Osteoblast (primary cell): ENCODE measurements around the gene TCF12. TPM values are rescaled to one million over a fixed set of nuclear protein-coding genes. Genes with fewer than 3 reads are reported as not detected.

Source experiments
- DNase-seq: peaks from one replicate; pipeline ENCODE4 v3.0.0; 2011; ENCODE audit warnings: low spot score, mixed read lengths; ENCODE audit not compliant: insufficient read length; ENCODE audit errors: missing footprints
- H2AFZ ChIP-seq: 2 replicates; pipeline ENCODE4 v1.6.0; 2011; ENCODE audit warnings: mild to moderate bottlenecking, low read length
- H3K27ac ChIP-seq: 2 replicates; pipeline ENCODE4 v1.5.1; 2011; ENCODE audit warnings: mild to moderate bottlenecking, low read depth, low read length, moderate library complexity
- H3K27me3 ChIP-seq: 2 replicates; pipeline ENCODE4 v1.6.0; 2012; ENCODE audit warnings: mild to moderate bottlenecking, control low read depth, inconsistent platforms, low read length, moderate library complexity; ENCODE audit not compliant: insufficient read depth
- H3K36me3 ChIP-seq: 2 replicates; pipeline ENCODE4 v1.5.1; 2011; ENCODE audit warnings: mild to moderate bottlenecking, low read length, control low read depth, moderate library complexity; ENCODE audit not compliant: insufficient read depth
- H3K4me1 ChIP-seq: 2 replicates; pipeline ENCODE4 v1.5.1; 2011; ENCODE audit warnings: mild to moderate bottlenecking, low read length, control low read depth, moderate library complexity; ENCODE audit not compliant: insufficient read depth
- H3K4me2 ChIP-seq: 2 replicates; pipeline ENCODE4 v1.6.0; 2011; ENCODE audit warnings: mild to moderate bottlenecking, low read length; ENCODE audit not compliant: insufficient read depth
- H3K4me3 ChIP-seq: fragments of 200-600 bp; sonication (generic); 3 replicates; pipeline ENCODE4 v1.5.1; 2012; ENCODE audit warnings: mild to moderate bottlenecking, low read length, inconsistent platforms; ENCODE audit not compliant: insufficient read depth
- H3K79me2 ChIP-seq: 2 replicates; pipeline ENCODE4 v1.6.0; 2012; ENCODE audit warnings: mild to moderate bottlenecking, low read length, control low read depth, inconsistent platforms; ENCODE audit not compliant: insufficient read depth
- H3K9me3 ChIP-seq: 2 replicates; pipeline ENCODE4 v1.5.1; 2011; ENCODE audit warnings: low read depth, low read length, control low read depth
- H4K20me1 ChIP-seq: 2 replicates; pipeline ENCODE4 v1.6.0; 2012; ENCODE audit warnings: mild to moderate bottlenecking, low read length, control low read depth; ENCODE audit not compliant: insufficient read depth
- total RNA-seq: library from RNA; depleted of rRNA; stranded (reverse); fragments of >200 nt; gene quantifications from 2 replicates; pipeline ENCODE4 v1.2.3, GENCODE V29; 2012
- TF ChIP-seq, protein P1 (sequence below): IDR thresholded peaks from 2 replicates; pipeline ENCODE4 v1.5.1; 2011; ENCODE audit warnings: mild to moderate bottlenecking, low read depth, low read length, moderate library complexity; ENCODE audit errors: extremely low read depth

Gene TCF12
- total RNA-seq, 1 donor: 86.5 TPM

DNA sequence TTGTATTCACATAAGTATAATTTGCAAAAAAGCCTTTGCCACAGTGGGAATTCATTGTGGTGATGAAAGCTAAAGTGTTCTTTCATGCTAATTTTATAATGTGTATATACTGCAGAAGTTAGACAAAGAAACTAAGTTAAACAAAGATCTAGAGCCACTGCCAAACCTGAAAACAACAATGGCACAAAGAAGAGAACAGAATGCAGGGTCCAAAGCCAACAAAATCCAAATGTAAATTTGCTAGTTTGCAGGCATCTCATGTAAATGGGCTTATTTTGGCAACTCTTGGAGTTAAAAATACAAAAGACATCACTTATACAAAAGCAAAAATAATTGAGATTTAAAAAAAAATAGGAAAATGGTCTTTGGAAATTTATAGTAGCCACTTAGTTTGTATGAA is 123.0 kb downstream of the TCF12 start:
- Histone ChIP-seq H3K36me3 (no peaks in the 10 kb centered on the region), H3K27ac (no peak overlapping the region), H3K4me2 (no peak overlapping the region), H3K27me3 (no peaks in the 10 kb centered on the region), H2AFZ (no peak overlapping the region), H3K4me1 (no peaks in the 10 kb centered on the region), H3K4me3 (no peak overlapping the region), H3K9me3 (no peaks in the 10 kb centered on the region), H3K79me2 (peaks cover 93% of the 10 kb centered on the region), H4K20me1 (peaks cover 9% of the 10 kb centered on the region)
- no peak for DNase-seq
- TF ChIP-seq, protein P1, sequence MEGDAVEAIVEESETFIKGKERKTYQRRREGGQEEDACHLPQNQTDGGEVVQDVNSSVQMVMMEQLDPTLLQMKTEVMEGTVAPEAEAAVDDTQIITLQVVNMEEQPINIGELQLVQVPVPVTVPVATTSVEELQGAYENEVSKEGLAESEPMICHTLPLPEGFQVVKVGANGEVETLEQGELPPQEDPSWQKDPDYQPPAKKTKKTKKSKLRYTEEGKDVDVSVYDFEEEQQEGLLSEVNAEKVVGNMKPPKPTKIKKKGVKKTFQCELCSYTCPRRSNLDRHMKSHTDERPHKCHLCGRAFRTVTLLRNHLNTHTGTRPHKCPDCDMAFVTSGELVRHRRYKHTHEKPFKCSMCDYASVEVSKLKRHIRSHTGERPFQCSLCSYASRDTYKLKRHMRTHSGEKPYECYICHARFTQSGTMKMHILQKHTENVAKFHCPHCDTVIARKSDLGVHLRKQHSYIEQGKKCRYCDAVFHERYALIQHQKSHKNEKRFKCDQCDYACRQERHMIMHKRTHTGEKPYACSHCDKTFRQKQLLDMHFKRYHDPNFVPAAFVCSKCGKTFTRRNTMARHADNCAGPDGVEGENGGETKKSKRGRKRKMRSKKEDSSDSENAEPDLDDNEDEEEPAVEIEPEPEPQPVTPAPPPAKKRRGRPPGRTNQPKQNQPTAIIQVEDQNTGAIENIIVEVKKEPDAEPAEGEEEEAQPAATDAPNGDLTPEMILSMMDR: no peak

- H3K79me2 ChIP-seq: peaks cover 86% of the 10 kb centered on the region
These were observed 125.7 kb downstream of the TCF12 start for GRCh38 chr15:57044072-57044702.

GRCh38 chr15:57044970-57045369 is 126.5 kb downstream of the TCF12 start:
- peaks cover 12% of the 10 kb centered on the region for H4K20me1 ChIP-seq
- TF ChIP-seq, protein P1: no peak
- DNase-seq: no peak

More at GRCh38 chr15:57044072-57044702, 125.7 kb downstream of the TCF12 start:
- H3K4me3 ChIP-seq: no peak overlapping the region
- H3K36me3 ChIP-seq: no peaks in the 10 kb centered on the region
- H3K27ac ChIP-seq: no peak overlapping the region
- peaks cover 9% of the 10 kb centered on the region for H4K20me1 ChIP-seq
- H3K4me1 ChIP-seq: peaks cover 5% of the 10 kb centered on the region
- no peak overlapping the region for H2AFZ ChIP-seq
- no peaks in the 10 kb centered on the region for H3K27me3 ChIP-seq
- H3K4me2 ChIP-seq: no peak overlapping the region
- no peak for DNase-seq
- H3K9me3 ChIP-seq: no peaks in the 10 kb centered on the region
- TF ChIP-seq, protein P1: no peak

DNA sequence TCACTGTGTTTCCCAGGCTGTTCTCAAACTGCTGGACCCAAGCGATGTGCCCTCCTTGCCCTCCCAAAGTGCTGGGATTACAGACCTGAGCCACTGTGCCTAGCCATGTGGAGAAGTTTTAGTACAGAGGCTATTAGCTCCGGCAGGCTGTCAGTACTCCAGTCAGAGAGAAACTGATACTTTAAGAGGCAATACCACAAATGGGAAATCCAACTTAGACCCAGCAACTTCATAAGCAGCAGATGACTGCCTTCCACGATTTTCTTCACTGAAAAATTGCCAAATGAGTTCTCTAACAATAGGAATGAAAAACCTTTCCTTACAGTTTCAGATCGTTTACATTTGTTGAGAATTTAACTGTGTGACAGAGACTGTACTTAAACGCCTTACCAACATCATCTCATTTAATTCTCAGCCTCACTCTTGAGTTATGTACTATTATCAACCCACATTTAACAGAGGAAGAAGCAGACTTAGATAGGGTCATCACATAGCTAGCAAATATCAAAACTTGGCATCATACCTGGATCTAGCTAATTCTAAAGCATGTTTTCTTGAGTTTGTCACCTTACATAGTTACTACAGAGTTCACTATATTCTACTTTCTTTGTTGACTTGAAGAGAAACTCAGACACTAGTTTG is 127.4 kb downstream of the TCF12 start:
- peaks cover 6% of the 10 kb centered on the region for H3K4me1 ChIP-seq
- H3K27me3 ChIP-seq: no peaks in the 10 kb centered on the region
- H3K79me2 ChIP-seq: peaks cover 86% of the 10 kb centered on the region
- no peak overlapping the region for H3K4me3 ChIP-seq
- no peak overlapping the region for H3K27ac ChIP-seq
- TF ChIP-seq, protein P1: no peak
- no peaks in the 10 kb centered on the region for H3K9me3 ChIP-seq
- no peaks in the 10 kb centered on the region for H3K36me3 ChIP-seq
- no peak overlapping the region for H2AFZ ChIP-seq
- H3K4me2 ChIP-seq: no peak overlapping the region
- DNase-seq: no peak
- peaks cover 12% of the 10 kb centered on the region for H4K20me1 ChIP-seq

More at GRCh38 chr15:57044970-57045369, 126.5 kb downstream of the TCF12 start:
- H3K79me2 ChIP-seq: peaks cover 86% of the 10 kb centered on the region
- no peak overlapping the region for H3K4me2 ChIP-seq
- no peaks in the 10 kb centered on the region for H3K27me3 ChIP-seq
- H3K9me3 ChIP-seq: no peaks in the 10 kb centered on the region
- H3K4me3 ChIP-seq: no peak overlapping the region
- H3K27ac ChIP-seq: no peak overlapping the region
- H3K36me3 ChIP-seq: no peaks in the 10 kb centered on the region
- H3K4me1 ChIP-seq: peaks cover 6% of the 10 kb centered on the region
- H2AFZ ChIP-seq: no peak overlapping the region
